ENCODE results near the gene PPY. TPM values are rescaled to one million over a fixed set of nuclear protein-coding genes. Genes with fewer than 3 reads are reported as not detected.
A peak's percentile ranks its signal among the peaks of the same experiment; 100 is the strongest.

The PPY gene
- total RNA-seq, 2 donors from 2014 or later: 0.49 TPM; not detected in 1

GRCh38 chr17:43983515-43984411 is 41.5 kb upstream of the PPY start:
- H3K9me3 ChIP-seq: no peaks in the 10 kb centered on the region
- peaks cover 8% of the 10 kb centered on the region for H3K4me1 ChIP-seq
- intact Hi-C loops (cut with DNase I): no loop called here
- H3K27ac ChIP-seq: no peak overlapping the region
- no peak overlapping the region for H3K9ac ChIP-seq (ENCODE audit: low read depth in 2 of 2, low read length in 2 of 2)
- H3K4me3 ChIP-seq: peak overlapping the region; percentile 26
- TF ChIP-seq, protein P1, sequence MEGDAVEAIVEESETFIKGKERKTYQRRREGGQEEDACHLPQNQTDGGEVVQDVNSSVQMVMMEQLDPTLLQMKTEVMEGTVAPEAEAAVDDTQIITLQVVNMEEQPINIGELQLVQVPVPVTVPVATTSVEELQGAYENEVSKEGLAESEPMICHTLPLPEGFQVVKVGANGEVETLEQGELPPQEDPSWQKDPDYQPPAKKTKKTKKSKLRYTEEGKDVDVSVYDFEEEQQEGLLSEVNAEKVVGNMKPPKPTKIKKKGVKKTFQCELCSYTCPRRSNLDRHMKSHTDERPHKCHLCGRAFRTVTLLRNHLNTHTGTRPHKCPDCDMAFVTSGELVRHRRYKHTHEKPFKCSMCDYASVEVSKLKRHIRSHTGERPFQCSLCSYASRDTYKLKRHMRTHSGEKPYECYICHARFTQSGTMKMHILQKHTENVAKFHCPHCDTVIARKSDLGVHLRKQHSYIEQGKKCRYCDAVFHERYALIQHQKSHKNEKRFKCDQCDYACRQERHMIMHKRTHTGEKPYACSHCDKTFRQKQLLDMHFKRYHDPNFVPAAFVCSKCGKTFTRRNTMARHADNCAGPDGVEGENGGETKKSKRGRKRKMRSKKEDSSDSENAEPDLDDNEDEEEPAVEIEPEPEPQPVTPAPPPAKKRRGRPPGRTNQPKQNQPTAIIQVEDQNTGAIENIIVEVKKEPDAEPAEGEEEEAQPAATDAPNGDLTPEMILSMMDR (IDR thresholded peaks at IDR 0.05): no peak
- H3K36me3 ChIP-seq: no peaks in the 10 kb centered on the region
- H3K27me3 ChIP-seq: peaks cover 29% of the 10 kb centered on the region
- DNase-seq: peak; percentile 38

DNA sequence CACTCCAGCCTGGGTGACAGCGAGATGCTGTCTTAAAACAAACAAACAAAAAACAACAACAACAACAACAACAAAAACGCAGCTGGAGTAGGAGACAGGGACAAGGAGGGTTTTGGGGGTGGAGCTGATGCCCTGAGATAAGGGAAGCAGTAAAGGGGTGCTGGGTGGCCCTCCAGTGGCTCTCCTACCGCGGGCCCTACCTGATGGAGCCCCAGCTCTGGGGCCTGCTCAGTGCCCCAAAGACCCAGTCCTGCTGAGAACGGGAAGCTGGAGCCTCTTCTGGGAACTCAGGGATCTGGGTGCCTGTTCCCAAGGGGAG is 40.9 kb upstream of the PPY start:
- no peak overlapping the region for H3K4me3 ChIP-seq
- peaks cover 28% of the 10 kb centered on the region for H3K27me3 ChIP-seq
- H3K9me3 ChIP-seq: no peaks in the 10 kb centered on the region
- TF ChIP-seq, protein P1 (IDR thresholded peaks at IDR 0.05): no peak
- H3K4me1 ChIP-seq: peaks cover 8% of the 10 kb centered on the region
- no peak overlapping the region for H3K27ac ChIP-seq
- intact Hi-C loops (cut with DNase I): no loop called here
- DNase-seq: no peak
- no peaks in the 10 kb centered on the region for H3K36me3 ChIP-seq
- H3K9ac ChIP-seq (ENCODE audit: low read depth in 2 of 2, low read length in 2 of 2): no peak overlapping the region

DNA sequence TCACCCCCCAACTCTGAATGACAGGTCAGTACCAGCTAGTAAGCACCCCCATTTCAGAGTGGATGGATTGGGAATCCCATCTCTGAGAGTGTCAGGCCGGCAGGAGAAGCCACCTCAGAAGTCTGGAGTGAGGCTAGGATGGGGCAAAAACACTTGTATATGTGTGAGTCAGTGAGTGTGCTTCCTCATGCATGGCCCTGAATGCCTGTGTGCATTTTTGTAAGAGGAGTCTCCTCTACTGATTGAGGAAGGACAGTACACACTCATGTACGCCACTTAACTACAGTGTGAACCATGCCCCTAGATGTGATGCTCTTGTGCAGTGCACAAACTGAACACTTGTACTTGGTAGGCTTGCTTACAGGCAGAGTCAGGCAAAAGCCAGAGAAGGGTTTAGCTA is 39.9 kb upstream of the PPY start:
- intact Hi-C loops (cut with DNase I): no loop called here
- peaks cover 24% of the 10 kb centered on the region for H3K27me3 ChIP-seq

DNA sequence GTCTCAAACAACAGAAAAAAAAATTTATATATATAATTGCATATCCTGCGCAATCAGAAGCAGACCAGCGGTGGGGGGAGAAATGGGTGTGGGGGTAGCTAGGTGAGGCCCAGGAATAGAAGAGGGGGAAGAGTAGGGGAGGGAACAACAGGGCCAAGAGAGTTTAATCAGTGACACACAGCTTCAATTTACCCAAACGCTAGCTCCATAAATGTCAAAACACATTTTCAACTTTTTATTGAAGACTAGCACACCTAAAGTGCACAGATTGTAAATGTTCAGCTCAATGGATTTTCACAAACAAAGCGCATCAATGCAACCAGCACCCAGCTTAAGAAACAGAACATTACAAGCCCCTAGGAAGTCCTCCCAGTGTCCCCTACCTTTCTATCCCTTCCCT is 37.4 kb upstream of the PPY start:
- Histone ChIP-seq H3K9ac (ENCODE audit: low read depth in 2 of 2, low read length in 2 of 2) (no peak overlapping the region), H3K27me3 (peaks cover 24% of the 10 kb centered on the region), H3K4me3 (no peak overlapping the region), H3K27ac (no peak overlapping the region), H3K4me1 (peaks cover 8% of the 10 kb centered on the region), H3K9me3 (no peaks in the 10 kb centered on the region), H3K36me3 (no peaks in the 10 kb centered on the region)
- TF ChIP-seq, protein P1 (IDR thresholded peaks at IDR 0.05): no peak
- no peak for DNase-seq
- intact Hi-C loops (cut with DNase I): no loop called here

More for the DNA sequence above, 39.9 kb upstream of the PPY start:
- H3K4me3 ChIP-seq: no peak overlapping the region
- peaks cover 8% of the 10 kb centered on the region for H3K4me1 ChIP-seq
- no peak overlapping the region for H3K27ac ChIP-seq
- no peaks in the 10 kb centered on the region for H3K9me3 ChIP-seq
- no peak overlapping the region for H3K9ac ChIP-seq (ENCODE audit: low read depth in 2 of 2, low read length in 2 of 2)
- no peak for DNase-seq
- TF ChIP-seq, protein P1 (IDR thresholded peaks at IDR 0.05): no peak
- no peaks in the 10 kb centered on the region for H3K36me3 ChIP-seq

GRCh38 chr17:43979011-43979410 is 36.7 kb upstream of the PPY start:
- DNase-seq: no peak
- no peaks in the 10 kb centered on the region for H3K9me3 ChIP-seq
- no peak overlapping the region for H3K27ac ChIP-seq
- no peak overlapping the region for H3K9ac ChIP-seq (ENCODE audit: low read depth in 2 of 2, low read length in 2 of 2)
- H3K27me3 ChIP-seq: peaks cover 17% of the 10 kb centered on the region
- TF ChIP-seq, protein P1 (IDR thresholded peaks at IDR 0.05): no peak
- H3K4me3 ChIP-seq: no peak overlapping the region
- no peaks in the 10 kb centered on the region for H3K36me3 ChIP-seq
- intact Hi-C loops (cut with DNase I): no loop called here
- H3K4me1 ChIP-seq: peaks cover 7% of the 10 kb centered on the region

Data from colonic mucosa (tissue), 4 donors.